Measurements from ENCODE around the gene ADGRB2.
A peak's percentile ranks its signal among the peaks of the same experiment; 100 is the strongest.

Gene ADGRB2

DNA sequence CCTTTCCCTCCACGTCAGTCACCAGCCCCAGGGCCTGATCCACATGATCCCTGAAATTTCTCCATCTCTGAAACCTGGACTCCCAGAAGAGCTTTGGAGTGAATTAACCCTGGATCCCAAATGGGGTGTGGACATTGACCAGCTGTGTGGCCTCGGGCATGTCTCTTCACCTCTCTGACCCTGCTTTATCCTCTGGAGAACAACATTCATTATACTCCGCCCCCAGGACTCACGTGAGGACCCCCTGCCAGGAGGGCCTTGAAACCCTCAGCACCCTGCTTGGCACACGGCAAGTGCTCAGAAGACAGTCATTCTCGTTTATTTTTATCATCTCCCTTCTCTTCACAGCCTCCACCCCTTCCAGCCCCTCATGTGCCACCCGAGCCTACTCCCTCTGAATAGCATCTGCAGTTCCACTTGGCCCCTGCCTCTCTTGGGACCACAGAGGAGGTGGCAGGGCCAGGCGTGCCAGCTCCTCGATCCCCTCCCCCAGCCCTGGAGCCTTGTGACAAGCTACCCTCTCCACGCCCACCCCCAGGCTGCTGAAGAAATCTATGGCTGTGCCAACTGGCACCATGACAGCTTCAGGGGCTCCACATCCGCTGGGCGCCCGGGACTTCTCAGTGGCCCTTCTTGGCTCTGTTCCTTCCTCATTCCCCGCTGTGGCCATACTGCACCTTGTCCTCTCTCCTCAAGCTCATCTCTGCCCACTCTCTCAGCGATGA, 18.0 kb downstream of the ADGRB2 start:
- DNase-seq, result no peak

DNA sequence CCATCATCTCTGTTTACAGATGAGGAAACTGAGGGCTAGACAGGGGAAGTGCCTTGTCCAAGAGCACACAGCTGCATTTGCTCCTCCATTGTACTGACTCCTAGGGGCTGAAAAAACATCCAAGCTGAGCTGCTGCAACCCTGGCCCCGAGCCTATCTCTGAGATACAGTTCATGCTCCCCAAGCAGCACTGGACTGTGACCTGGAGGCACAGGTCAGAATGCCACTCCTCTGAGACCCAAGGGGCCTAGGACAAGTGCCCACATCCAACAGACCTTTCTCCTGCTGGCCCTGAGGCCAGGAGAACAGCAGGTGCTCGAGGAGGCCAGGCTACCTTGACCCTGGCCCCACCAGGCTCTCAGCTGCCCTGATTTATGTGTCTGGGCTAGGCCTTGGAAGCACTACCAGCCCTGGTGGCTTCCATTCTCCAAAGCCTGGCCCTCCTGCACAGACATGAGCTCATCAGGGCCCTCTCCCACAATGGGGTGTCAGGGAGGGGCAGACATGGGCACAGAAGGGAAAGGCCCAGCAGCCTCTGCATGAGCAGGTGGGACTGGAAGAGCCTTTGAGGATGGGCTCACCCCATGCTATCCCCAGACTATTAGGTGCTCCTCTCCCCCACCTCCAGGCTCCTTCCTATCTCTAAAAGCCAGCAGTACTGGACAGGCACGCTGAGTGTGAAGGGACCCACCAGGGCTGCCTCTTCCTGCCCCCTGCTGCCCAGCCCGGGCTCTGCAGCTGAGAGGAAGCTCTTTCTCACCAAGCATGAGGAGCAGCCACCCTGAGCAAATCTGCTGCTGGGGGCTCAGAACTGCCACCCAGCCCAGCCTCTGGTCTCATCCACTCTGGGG, 18.8 kb downstream of the ADGRB2 start:
- peak; percentile 52 to 60 for DNase-seq

DNA sequence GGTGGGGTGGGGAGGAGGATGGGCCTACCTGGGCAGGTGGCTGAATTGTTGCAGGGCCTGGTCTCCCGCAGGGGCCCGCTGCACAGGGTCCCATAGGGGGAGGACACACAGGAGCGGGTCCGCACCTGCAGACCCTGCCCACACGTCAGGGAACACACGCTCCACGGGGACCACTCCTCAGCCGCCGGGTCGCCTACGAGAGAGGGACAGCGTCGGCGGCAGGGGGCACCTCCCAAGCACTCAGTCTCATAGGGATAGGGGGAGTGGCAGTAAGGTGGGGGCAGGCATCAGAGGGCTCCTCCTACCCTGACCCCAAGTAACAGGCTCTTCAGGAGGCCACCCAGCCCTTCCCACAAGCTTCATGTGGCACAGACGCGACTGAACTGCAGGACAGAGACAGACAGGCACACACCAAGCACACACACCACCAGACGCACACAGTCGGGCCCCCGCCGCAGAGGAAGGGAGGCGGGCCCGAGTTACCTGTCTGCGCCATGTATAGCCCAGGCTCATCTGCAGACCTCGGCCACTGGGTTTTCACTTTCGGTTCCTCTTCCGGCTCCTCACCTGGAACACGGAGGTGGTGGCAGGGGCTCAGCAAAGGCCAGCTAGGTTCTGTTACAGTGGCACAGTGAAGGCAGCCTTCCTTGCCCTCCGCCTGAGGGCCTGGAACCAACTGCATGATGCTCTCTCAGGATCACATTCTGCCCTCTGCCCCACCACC, 19.8 kb downstream of the ADGRB2 start:
- peak; percentile 17 to 51 for DNase-seq

DNA sequence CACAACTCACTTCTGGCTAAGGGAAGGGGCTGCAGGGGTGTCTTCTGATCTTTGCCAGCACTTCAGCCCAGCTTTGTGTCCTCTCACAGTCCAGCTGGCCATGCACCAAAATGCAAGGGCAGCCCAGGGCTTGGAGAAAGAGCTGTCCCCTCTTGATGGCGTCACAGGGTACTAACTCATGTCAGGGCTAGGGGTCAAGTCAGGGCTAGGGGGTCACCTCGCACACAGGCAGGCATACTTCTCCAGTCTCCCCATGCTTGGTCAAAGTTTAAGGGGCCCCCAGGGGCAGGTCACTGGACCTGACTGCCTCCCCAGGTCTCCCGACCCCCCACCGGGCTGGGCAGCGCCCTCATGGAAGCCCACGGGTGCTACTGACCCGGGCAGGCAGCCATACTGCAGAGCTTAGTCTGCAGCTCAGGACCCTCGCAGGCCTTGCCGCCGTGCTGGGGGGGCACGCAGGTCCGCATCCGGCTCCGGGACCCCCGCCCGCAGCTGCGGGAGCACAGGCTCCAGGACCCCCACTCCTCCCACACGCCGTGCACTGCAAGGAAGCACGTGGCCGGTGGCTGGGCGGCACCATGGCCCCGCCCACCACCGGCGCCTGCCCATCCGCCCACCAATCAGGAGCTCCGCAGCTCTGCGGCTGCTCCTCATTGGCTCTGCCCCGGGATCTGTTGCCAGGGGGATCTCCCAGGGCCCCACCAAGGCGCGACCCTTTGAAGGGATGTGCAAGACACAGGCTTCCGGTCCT, 21.5 kb downstream of the ADGRB2 start:
- no peak for DNase-seq

DNA sequence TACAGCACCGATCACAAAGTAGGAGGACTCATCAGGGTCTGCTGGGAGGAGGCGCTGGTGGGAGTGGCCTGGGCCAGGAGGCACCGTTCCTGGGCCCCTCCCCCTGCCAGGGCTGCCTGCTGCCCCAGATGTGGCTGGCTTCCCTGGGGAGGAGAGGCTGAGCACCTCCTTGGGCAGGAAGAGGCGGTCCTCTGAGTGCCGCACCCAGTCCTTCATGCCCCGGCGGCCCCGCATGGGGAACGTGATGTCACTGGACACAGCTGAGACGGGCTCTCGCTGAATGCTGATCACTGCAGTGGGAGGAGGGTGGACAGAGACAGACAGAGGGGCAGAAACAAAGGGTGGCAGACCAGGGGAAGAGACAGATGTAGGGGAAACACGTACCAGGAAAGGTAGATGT, 24.8 kb downstream of the ADGRB2 start:
- peak; percentile 56 to 59 for DNase-seq

DNA sequence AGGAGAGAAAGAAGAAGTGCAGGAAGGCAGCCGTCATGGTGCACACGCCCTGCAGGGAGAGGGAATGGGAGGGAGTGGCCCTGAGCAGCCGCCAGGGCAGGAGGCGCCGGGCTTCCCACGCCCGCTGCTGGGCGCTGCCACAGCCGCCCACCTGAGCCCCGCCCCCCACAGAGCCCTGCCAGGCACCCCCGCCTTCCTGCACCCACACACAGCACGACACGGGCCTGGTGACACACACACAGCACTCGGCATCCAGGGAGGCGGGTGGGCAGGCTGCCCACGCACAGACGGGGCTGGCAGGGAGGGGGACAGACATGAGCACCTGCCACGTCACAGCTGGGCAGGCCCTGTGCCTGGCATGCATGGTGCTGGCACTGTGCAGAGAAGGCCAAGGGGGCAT, 27.5 kb downstream of the ADGRB2 start:
- DNase-seq, result no peak

DNA sequence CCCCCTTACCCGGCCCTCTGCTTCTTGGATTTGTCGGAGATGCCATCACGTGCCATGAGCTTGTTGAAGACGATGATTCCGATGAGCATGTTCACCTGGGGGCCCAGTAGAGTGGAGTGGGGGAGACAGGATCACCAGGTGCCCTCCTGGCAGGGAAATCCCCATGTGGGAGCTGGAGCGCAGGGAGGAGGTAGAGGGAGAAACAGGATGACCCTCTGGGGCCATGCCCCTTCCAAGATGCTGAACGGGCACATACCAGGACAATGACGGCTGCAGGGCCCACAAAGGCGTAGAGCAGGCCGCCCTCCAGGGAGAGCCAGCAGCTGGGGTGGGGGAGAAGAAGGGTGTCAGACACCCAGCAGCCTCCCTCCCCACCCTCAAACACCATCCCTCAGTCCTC, 28.6 kb downstream of the ADGRB2 start:
- no peak for DNase-seq

DNA sequence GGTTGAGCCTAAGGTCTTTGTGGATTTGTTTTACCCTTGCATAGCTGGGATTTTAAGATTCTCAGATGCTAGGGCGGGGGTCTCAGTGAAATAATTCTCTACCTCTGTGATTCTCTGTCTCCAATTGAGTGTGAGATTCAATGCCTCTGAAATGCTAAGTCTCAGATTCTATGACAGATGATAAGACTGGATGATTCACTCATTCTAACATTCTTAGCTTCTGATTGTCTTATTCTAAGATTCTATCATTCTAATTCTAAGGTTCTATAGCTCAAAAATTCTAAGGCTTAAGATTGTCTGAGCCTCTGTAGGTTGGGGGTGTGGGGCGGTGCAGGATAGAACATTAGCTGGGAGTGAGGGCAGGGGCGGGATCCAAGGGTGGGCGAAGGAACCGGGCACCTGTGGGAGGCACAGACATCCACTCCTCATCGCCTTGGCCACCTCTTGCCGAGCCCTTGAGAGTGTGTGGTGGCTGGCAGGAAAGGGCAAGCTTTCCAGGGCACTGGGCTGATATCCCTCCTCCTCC, 29.5 kb downstream of the ADGRB2 start:
- DNase-seq, result no peak

DNA sequence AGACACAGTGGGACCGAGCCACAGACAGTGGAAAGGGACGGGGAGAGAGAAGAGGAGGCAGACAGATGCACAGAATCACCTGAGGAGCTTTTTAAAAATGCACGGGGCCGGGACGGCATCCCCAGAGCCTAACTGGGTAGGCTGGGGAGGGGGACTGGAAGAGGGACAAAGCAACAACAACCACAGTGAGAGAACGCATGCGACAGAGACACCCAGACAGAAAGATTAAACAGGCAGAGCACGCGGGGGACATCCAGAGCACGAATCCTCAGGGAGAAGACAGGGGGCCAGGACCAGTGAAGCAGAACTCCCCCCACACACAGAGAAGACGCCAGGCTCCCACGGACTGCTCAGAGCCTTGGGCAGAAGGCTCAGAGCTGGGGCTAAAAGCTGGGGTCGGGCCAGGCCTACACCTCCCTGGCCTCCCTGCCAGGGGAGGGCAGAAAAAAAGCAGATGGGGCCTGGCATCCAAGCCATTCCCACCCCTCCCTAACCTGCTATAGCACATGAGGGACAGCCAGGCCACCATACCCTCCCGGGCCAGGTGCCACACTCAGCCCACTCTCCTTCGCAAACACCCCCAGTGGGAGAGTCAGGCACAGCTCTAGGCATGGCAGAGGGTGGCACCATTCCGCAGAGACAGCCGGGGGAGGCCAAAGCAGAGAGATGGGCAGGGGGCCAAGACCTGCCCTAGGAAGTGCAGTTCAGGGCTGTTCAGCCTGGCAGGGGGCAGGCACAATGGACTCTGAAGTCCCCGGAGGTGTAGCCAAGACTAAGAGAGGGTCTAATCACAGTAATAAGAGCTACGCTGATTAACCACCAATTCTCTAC, 30.5 kb downstream of the ADGRB2 start:
- DNase-seq, result no peak

DNA sequence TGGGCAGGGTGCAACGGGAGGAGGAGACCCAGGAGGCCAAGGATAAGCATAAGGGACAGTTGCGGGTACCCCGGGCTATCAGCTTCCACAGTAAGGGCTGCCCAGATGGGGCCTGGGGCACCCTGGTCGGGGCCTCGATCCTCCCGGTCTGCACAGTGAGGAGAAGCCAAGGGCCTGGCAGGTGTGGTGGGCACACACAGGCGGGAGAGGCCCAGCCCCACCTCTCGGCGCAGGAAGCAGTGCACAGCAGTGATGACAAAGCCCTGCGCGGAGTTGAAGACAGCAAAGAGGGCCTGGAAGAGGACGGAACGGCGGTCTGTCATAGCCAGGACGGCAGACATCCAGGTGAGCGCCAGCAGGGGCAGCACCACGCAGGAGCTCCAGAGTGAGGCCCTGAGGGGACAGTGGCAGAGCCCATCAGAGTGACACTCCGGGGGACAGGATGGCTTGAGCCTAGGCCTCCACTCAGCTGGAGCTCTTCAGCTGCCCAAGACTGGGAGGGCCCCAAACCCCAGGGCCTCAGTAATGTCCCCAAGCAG, 31.3 kb downstream of the ADGRB2 start:
- no peak for DNase-seq

DNA sequence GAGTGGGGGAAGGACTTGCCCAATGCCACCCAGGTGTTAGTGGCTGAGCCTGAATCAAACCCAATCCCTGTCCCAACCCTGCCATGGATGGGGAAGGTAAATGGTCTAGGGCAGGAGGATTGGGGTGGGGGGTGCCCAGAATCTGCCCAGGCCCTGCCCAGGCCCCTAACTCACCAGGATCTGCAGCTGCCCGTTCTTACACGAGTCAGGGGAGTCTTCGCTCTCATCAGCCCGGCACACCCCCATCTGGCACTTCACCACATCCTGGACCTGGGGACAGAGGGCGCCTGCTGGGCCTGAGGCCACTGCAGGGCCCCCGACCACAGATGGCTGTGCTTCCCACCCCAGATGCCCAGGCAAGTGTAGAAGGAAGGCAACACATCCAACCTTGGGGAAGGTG, 31.8 kb downstream of the ADGRB2 start:
- DNase-seq, result no peak

DNA sequence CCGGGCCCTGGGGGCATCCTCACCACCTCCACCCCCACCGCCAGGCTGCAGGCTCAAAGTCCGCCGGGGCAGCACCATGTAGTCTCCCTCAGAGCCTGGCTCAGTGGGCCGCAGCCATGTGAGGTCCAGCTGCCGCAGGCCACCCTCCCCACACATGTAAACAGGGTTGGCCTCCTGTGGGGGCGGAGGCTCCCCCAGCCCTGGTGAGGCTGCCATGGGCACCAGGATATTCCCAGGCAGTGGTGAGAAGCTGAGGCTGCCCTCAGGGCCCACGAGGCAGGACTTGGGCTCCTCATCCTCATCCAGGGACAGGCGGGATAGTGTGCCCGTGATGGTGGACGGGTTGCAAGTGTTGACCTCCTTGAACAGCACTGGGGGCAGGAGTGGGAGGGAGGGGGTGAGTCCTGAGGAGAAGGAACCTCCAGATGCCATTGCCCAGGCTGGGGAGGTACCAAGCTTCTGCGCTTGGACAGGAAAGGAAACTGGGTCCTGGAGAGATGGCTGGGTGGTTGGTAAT, 33.0 kb downstream of the ADGRB2 start:
- no peak for DNase-seq

DNA sequence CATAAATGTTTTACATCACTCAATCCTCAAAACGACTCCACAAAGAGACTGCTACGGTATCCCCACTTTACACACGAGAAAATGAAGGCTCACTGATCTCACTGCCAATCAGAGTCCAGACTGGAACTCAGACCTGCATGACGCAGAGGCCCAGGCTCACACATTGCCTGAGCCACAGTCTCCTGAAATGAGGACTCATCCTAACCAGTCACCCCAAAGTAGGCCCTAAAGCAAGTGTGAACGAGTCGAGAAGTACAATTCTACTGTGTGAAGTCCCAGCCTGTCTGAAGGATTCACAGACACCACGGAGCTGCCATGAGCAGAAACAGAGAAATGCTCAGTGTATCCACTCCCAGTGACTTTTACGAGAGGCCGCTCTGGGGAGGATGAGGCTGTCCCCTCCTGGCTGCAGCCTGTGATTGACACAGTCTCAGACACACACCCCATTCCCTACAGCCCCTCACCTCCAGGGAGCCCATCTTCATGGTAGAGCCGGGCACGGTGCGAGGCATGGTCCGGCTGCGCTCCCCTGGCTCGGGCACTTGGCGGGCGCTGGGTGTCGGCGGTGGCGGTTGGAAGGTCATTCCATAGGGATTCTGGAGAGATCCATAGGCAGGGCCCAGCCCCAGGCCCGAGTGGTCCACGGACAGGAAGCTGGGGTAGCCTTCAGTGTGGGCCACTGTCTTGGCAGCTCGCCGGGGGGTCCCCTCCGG, 33.6 kb downstream of the ADGRB2 start:
- DNase-seq, result no peak

DNA sequence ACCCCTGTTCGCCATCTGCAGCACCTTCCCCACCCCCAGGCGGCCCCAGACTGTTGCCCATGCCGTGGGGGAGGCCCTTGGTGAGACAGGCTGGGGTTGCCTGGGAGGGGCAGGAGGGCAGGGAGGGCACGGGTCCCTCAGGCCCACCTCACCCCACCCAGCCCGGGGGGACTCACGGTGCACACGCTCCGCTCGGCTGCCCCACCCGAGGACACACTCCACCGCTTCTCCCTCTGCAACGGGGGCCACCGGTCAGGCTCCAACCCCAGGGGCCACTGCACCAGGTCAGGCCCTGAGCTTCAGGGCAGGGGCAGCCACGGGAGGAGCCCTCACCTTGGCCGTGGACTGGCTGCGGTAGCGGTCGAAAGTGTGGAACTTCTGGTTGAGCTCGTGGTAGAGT, 36.3 kb downstream of the ADGRB2 start:
- DNase-seq, result no peak

DNA sequence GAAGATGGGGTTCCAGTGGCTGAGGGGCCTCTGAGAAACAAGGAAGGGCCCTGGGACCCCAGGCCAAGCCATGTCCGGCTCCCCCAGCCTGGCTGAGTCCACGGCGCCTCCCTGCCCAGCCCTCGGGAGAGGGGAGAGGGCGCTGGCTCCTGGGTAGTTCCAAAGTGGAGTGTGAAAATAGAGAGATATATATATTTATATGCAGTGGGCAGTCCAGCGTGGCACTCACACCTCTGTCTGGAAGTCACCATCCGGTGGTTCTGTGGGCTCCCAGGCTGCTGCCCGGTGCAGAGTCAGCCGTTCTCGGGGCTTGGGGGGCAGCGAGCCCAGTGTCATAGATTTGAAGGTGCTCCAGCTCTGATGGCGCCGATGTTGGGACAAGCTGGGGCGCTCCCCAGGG, 36.9 kb downstream of the ADGRB2 start:
- DNase-seq, result no peak

DNA sequence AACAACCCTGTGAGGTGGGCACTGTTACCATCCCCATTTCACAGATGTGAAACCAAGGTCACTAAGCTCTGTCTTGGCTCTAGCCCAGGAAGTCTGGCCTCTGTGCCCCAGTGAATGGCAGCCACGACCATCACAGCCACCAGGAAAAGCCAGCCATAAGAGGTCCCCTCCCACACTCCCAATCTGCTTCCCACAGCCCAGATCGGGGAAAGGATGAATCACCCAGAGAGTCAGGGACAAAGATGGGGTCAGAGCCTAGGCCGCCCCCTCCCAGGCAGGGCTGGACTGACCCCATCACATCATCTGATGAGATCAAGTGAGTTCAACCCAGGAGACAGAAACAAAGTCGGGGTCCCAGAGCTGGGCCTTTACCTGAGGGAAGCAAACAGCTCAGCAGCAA, 37.4 kb downstream of the ADGRB2 start:
- DNase-seq, result no peak

DNA sequence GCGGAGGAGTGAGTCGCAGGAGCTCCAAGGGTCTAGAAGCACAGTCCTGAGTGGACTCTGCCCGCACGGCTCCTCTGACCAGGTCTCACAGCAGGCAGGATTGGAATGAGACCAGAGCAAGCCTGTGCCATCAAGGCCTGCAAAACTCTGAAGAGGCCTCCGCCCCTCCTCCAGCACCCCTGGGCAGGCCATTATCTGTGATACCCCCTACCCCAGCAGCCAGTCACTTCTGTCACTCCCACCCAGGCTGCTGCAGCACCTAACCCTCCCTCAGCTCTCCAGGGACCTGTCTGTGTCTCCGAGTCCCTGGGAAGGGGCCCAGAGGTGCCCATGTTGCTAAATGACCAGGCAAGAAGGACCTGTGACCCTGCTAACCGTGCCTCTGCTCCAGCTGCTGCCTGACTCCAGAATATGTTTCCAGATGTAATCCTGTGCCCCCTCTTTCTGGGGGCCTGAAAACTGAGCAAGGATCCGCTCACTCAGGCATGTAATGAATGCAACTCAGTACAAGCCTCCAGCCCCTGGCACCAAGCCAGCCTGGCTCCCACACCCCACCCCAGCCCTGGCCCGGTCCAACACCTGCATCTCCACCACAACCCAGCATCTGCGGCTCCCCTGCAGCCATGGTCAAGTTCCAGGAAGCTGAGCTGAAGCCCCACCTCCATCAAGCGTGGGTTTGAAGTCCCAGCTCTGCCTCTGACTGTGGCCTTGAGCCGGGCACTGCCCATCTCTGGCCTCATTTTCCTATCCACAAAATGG, 38.2 kb downstream of the ADGRB2 start:
- no peak for DNase-seq

DNA sequence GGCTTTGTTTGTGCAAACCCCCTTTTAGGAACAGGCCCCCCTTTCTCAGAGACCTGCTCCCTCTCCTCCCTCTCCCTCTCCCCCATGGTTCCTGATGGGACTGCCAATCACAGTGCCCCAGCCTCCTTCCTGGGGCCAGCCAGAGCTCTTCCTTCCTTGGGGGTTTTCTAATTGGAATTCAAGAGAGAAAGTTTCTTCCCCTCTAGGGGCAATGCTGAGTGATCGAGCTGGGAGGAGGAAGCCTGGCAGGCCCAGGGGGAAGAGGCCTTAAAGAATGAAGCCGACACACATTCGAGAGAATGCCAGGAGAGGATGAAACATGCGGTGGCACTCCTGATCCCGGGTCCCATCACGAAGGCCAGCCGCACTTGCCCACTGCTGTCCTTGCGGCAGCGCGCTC, 39.0 kb downstream of the ADGRB2 start:
- DNase-seq, result no peak

DNA sequence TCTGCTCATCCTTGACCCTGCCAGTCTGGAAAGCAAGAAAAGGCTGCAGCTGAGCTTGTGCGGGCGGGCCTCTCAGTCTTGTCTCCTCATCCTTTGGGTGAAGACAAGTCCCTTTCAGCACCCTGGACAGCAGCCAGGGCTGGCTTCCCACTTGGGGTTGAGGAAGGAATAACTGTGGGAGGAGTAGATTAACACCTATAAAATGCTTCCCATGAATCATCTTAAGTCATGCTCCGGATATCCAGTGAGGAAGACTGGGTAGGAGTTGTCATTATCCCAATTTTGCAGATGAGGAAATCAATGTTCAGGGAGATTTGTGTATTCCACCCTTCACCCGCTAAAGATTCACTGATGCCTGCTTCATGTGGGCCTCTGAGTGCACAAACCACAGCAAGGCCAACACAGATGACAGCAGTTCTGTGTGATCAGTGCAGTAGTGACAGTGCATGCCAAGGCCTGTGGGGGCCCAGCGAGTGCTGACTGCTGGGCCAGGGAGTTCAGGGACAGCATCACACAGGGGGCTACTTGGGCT, 40.2 kb downstream of the ADGRB2 start:
- no peak for DNase-seq
